Sigmoid colon (tissue), 7 donors: ENCODE measurements around the gene SKAP1. TPM values are rescaled to one million over a fixed set of nuclear protein-coding genes. Genes with fewer than 3 reads are reported as not detected.

Source experiments
- DNase-seq: peaks from one replicate; pipeline ENCODE4 v3.0.0-alpha.2; 2019
- H3K27ac ChIP-seq, 4 donors: fragments of 200-600 bp; sonication (generic); one replicate each; pipeline ENCODE4 v1.5.1; 2016 to 2019; ENCODE audit warnings: mild to moderate bottlenecking in 1 of 4
- H3K27me3 ChIP-seq, 3 donors: fragments of 200-600 bp; sonication (generic); one replicate each; pipeline ENCODE4 v1.5.1; 2019; ENCODE audit warnings: mild to moderate bottlenecking in 1 of 3
- H3K36me3 ChIP-seq, 4 donors: fragments of 200-600 bp; sonication (generic); one replicate each; pipeline ENCODE4 v1.5.1; 2016 to 2019
- H3K4me1 ChIP-seq, 4 donors: fragments of 200-600 bp; sonication (generic); one replicate each; pipeline ENCODE4 v1.5.1; 2017 to 2019
- H3K4me3 ChIP-seq, 4 donors: fragments of 200-600 bp; sonication (generic); one replicate each; pipeline ENCODE4 v1.5.1; 2017 to 2019; ENCODE audit warnings: mild to moderate bottlenecking in 2 of 4, moderate library complexity in 1 of 4
- H3K9me3 ChIP-seq, 4 donors: fragments of 200-600 bp in 3 of 4; sonication (generic) in 3 of 4; one replicate each; pipeline versions ENCODE4 v1.5.1 to v1.6.1; 2013 to 2019
- CTCF ChIP-seq, 4 experiments: fragments of 450-650 bp in 3 of 4; fragments of 200-600 bp in 1 of 4; IDR thresholded peaks; one replicate each; pipeline ENCODE4 v1.5.1; 2016 to 2019; ENCODE audit warnings: antibody characterized with exemption in 4 of 4, mild to moderate bottlenecking in 3 of 4, moderate library complexity in 2 of 4
- EP300 ChIP-seq, 4 donors: sonication (generic); formaldehyde crosslinking; IDR thresholded peaks; one replicate each; pipeline ENCODE4 v1.6.1; 2017; ENCODE audit warnings: antibody characterized with exemption in 4 of 4
- POLR2A ChIP-seq, 2 donors: fragments of 450-650 bp; IDR thresholded peaks; one replicate each; pipeline ENCODE4 v1.6.1; 2016; ENCODE audit warnings: antibody characterized with exemption in 2 of 2, mild to moderate bottlenecking in 2 of 2, moderate library complexity in 2 of 2
- POLR2AphosphoS5 ChIP-seq, 4 donors: sonication (generic); formaldehyde crosslinking; IDR thresholded peaks; one replicate each; pipeline ENCODE4 v1.6.1; 2017; ENCODE audit warnings: antibody characterized with exemption in 4 of 4
- WGBS, 2 donors: extraction: QIAGEN DNeasy Blood & Tissue Kit; methylation state at CpG; one replicate each; pipeline ENCODE4 v1.1.7; 2013; 5-methylcytosine and 5-hydroxymethylcytosine counted together
- intact Hi-C: fragments of 100-400 bp; cut with DNase I; formaldehyde crosslinking; loops from one replicate; pipeline ENCODE4 v1.15.1; 2023
- polyA plus RNA-seq, 3 donors: library from polyadenylated mRNA; stranded (reverse); fragments of 200-250 nt; gene quantifications; one replicate each; pipeline ENCODE4 v1.2.3, GENCODE V29; 2013
- total RNA-seq, 4 donors: library from RNA; depleted of rRNA; stranded (reverse); fragments of >200 nt; gene quantifications; one replicate each; pipeline ENCODE4 v1.1.0, GENCODE V29; 2016
- donor health status: healthy with polysubstance abuse.
- donor health status: Bipolar disorder and iron deficiency.
- donor health status: healthy.

Gene SKAP1
- total and polyA plus RNA-seq, 7 donors = 0.36 to 10.3 (median 1.4) TPM; not detected in 1

- WGBS, 2 donors = 39 to 75% methylated on average over 3 of the region's 3 CpGs
- Histone ChIP-seq H3K9me3 (no peaks in the 10 kb centered on the region), H3K4me1 (no peaks in the 10 kb centered on the region), H3K27ac (no peak overlapping the region), H3K4me3 (no peak overlapping the region), H3K36me3 (no peaks in the 10 kb centered on the region), H3K27me3 (peaks cover 27 to 90% (median 50%) of the 10 kb centered on the region in 3 donors)
- TF ChIP-seq POLR2A (IDR thresholded peaks at IDR 0.05) (no peak), POLR2AphosphoS5 (IDR thresholded peaks at IDR 0.05) (no peak), EP300 (IDR thresholded peaks at IDR 0.05) (no peak)
- DNase-seq = no peak
- intact Hi-C loops = no loop called here
Measured at GRCh38 chr17:48330421-48330820, 99.6 kb downstream of the SKAP1 start.

GRCh38 chr17:48328457-48328856 lies 101.6 kb downstream of the SKAP1 start:
- H3K9me3 ChIP-seq = no peaks in the 10 kb centered on the region
- no peaks in the 10 kb centered on the region for H3K4me1 ChIP-seq
- H3K27ac ChIP-seq = no peak overlapping the region
- TF ChIP-seq POLR2A (IDR thresholded peaks at IDR 0.05) = no peak
- TF ChIP-seq EP300 (IDR thresholded peaks at IDR 0.05) = no peak
- TF ChIP-seq CTCF (IDR thresholded peaks at IDR 0.05) = no peak
- no peak for TF ChIP-seq POLR2AphosphoS5 (IDR thresholded peaks at IDR 0.05)
- intact Hi-C loops = no loop called here
- no peak overlapping the region for H3K4me3 ChIP-seq
- no peak for DNase-seq
- peaks cover 11 to 74% (median 31%) of the 10 kb centered on the region in 3 donors for H3K27me3 ChIP-seq
- H3K36me3 ChIP-seq = no peaks in the 10 kb centered on the region
- WGBS, 2 donors = 83 to 88% methylated on average over 1 of the region's 1 CpG

- 66 to 77% methylated on average over 2 of the region's 2 CpGs for WGBS, 2 donors
- DNase-seq = no peak
- no peaks in the 10 kb centered on the region for H3K4me1 ChIP-seq
- H3K27ac ChIP-seq = no peak overlapping the region
- peaks cover 5 to 52% (median 9%) of the 10 kb centered on the region in 3 donors for H3K27me3 ChIP-seq
- H3K4me3 ChIP-seq = no peak overlapping the region
- no peaks in the 10 kb centered on the region for H3K9me3 ChIP-seq
- no peak for TF ChIP-seq POLR2A (IDR thresholded peaks at IDR 0.05)
- no peak for TF ChIP-seq POLR2AphosphoS5 (IDR thresholded peaks at IDR 0.05)
- no peak for TF ChIP-seq CTCF (IDR thresholded peaks at IDR 0.05)
- TF ChIP-seq EP300 (IDR thresholded peaks at IDR 0.05) = no peak
- H3K36me3 ChIP-seq = no peaks in the 10 kb centered on the region
- intact Hi-C loops = no loop called here
Measured at GRCh38 chr17:48326310-48326709, 103.7 kb downstream of the SKAP1 start.

DNA sequence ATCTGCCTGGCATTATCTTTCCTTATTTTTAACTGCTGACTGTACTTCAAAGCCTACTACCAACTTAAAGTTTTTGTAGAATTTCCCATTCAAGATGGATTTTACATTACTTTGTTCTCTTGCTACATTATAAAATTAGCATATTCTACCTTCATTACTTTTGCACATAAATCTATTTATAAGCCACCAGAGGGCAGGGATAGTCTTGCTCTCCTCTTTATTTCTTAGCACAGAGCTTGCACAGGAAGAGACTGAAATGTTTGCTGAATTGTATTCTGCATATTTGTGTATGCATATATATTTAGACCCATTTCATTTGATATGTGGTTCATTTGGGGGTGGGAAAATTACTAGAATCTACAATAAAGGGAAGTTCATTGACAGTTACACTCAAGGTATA lies 108.0 kb downstream of the SKAP1 start:
- H3K4me1 ChIP-seq = no peaks in the 10 kb centered on the region
- DNase-seq = no peak
- H3K27ac ChIP-seq = no peak overlapping the region
- no peak overlapping the region for H3K4me3 ChIP-seq
- H3K27me3 ChIP-seq = peaks cover 0 to 17% (median 3%) of the 10 kb centered on the region in 3 donors
- no peaks in the 10 kb centered on the region for H3K9me3 ChIP-seq
- intact Hi-C loops = no loop called here
- H3K36me3 ChIP-seq = no peaks in the 10 kb centered on the region
- TF ChIP-seq POLR2A (IDR thresholded peaks at IDR 0.05) (no peak), POLR2AphosphoS5 (IDR thresholded peaks at IDR 0.05) (no peak), CTCF (IDR thresholded peaks at IDR 0.05) (no peak), EP300 (IDR thresholded peaks at IDR 0.05) (no peak)

GRCh38 chr17:48317732-48318131 lies 112.3 kb downstream of the SKAP1 start:
- WGBS, 2 donors = 96 to 98% methylated on average over 1 of the region's 1 CpG
- intact Hi-C loops = no loop called here
- TF ChIP-seq CTCF (IDR thresholded peaks at IDR 0.05) = no peak
- TF ChIP-seq EP300 (IDR thresholded peaks at IDR 0.05) = no peak
- TF ChIP-seq POLR2AphosphoS5 (IDR thresholded peaks at IDR 0.05) = no peak
- TF ChIP-seq POLR2A (IDR thresholded peaks at IDR 0.05) = no peak
- H3K4me1 ChIP-seq = no peaks in the 10 kb centered on the region
- H3K27ac ChIP-seq = no peak overlapping the region
- no peaks in the 10 kb centered on the region for H3K9me3 ChIP-seq
- DNase-seq = no peak
- H3K27me3 ChIP-seq = peaks cover 5 to 45% (median 9%) of the 10 kb centered on the region in 3 donors
- H3K4me3 ChIP-seq = no peak overlapping the region
- no peaks in the 10 kb centered on the region for H3K36me3 ChIP-seq
